Activated CD8-positive, alpha-beta memory T cell treated with anti-CD3 and anti-CD28 coated beads, Interleukin-2, amount 50 U/mL, for 24 hours (primary cell): Measurements from ENCODE around the gene UBE2D2.
"Not testable (repeated sequence)": the region's sequence is repeated elsewhere in the genome, so short reads cannot be mapped to it uniquely, and the experiment has no call there.

ENCODE experiments used
- DNase-seq: peaks from one replicate; pipeline ENCODE4 v3.0.0-alpha.2; 2020; ENCODE audit errors: extremely low read depth

UBE2D2 gene

DNA sequence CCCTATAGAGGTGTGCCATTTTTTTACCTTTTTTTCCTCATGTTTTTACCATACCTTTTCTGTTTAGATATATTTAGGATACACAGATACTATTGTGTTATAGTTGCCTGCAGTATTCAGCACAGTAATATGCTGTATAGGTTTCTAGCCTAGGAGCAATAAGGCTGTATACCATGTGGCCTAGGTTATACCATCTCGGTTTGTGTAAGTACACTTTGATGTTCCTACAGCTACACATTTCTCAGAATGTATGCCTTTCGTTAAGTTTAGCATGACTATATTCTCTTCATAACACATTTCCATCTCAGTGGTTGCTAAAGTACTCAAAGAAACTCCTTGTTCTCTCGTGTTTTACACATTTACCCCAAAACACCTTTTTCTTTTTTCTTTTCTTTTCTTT is 23.0 kb downstream of the UBE2D2 start:
- no peak for DNase-seq

GRCh38 chr5:139588116-139588515 is 27.0 kb downstream of the UBE2D2 start:
- not testable (repeated sequence) for DNase-seq

- no peak for DNase-seq
These were observed 27.8 kb downstream of the UBE2D2 start for GRCh38 chr5:139588962-139589361.

DNA sequence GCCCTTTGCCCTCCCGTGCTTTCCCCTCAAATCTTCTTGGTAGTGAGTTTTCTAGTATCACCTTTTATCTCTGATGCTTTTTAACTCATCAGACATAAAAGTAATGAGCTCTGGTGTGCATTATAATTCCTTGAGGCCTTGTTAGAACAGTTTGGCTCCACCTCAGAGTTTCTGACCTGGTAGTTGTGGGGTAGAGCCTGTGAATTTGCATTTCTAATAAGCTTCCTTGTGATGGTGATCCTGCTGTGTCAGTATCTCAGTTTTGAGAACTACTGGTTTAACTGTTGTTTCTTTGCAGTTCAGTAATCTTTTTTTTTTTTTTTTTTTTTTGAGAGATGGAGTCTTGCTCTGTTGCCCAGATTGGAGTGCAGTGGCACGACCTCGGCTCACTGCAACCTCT is 31.1 kb downstream of the UBE2D2 start:
- no peak for DNase-seq

- DNase-seq, result not testable (repeated sequence)
These were observed 31.9 kb downstream of the UBE2D2 start for GRCh38 chr5:139593076-139593475.

DNA sequence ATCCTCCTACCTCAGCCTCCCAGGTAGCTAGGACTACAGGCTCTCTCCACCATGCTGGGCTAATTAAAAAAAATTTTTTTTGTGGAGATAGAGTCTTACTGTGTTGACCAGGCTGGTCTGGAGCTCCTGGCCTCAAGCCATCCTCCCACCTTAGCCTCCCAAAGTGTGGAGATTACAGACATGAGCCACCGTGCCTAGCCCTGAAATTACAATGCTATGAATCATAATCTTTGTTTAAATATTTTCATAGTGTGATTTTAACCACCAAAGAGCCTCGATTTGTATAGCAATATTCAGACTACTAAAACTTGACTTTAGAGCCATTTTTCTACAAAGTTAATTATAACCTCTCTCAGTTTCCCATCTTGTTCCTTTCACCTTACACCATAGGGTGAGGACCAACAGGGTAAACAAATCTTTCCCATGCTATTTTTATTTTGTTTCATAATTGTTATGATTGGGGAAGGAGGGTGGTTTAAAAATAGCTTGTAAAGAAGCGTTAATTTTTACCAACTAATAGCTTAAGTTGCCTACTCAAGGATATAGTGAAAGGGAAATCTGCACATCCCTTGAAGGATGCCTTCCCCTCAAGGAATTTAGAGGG is 32.7 kb downstream of the UBE2D2 start:
- DNase-seq, result no peak

DNA sequence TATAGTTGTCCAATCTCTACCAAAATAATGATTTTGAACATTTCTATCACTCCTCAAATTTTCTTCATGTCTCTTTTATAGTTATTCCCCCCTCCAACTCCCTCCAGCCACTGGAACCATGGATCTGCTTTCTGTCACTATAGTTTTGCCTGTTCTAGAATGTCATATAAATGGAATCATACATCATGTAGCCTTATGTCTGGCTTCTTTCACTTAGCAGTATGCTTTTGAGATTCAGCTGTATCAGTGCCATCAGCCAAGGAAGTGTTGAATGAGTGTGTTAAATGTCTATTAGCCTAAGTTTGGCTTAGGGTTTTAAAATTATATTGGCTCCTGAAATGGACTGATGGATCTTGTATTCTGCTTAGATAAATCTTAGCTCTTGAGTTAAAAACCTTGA is 36.0 kb downstream of the UBE2D2 start:
- no peak for DNase-seq

DNA sequence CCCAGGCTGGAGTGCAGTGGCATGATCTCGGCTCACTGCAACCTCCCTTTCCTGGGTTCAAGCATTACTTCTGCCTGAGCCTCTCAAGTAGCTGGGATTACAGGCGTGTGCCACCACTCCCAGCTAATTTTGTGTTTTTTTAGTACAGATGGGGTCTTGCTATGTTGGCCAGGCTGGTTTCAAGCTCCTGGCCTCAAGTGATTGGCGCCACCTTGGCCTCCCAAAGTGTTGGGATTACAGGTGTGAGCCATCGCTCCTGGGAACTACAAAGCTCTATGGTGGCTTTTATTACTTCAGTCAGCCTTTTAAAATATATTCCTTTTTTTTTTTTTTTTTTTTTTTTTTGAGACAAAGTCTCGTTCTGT is 37.4 kb downstream of the UBE2D2 start:
- DNase-seq, result not testable (repeated sequence)

DNA sequence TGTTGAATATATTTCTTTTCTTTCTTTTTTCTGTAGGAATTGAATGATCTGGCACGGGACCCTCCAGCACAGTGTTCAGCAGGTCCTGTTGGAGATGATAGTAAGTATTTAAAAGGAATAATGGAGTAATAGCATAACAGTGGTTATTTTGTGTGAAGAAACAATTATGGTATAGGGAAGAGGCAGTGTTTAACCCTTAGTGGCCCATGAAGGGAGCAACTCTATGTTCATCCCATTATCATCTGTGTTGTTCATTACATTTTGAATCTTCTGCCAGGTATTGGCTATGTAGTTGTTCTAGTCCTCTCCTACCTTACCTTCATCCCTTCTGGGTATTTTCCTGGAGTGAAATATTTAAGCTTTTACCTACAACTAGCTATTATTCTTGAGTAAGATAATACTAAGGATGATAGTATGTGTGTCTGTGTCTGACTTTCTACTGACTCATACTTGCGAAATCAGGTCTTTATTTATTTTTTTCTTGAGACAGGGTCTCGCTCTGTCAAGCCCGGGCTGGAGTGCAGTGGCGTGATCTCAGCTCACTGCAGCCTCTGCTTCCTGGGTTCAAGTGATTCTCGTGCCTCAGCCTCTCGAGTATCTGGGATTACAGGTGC is 39.3 kb downstream of the UBE2D2 start:
- DNase-seq, result no peak

GRCh38 chr5:139601429-139601828 is 40.3 kb downstream of the UBE2D2 start:
- DNase-seq, result no peak

DNA sequence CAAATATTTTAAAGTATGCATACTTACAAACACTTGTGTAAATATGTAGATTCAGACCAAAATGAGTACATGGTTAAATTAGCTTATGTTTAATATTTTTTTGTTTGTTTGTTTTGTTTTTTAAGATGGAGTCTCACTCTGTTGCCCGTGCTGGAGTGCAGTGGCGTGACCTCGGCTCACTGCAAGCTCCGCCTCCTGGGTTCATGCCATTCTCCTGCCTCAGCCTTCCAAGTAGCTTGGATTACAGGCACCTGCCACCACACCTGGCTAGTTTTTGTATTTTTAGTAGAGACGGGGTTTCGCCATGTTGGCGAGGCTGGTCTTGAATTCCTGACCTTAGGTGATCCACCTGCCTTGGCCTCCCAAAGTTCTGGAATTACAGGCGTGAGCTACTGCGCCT is 40.8 kb downstream of the UBE2D2 start:
- not testable (repeated sequence) for DNase-seq

DNA sequence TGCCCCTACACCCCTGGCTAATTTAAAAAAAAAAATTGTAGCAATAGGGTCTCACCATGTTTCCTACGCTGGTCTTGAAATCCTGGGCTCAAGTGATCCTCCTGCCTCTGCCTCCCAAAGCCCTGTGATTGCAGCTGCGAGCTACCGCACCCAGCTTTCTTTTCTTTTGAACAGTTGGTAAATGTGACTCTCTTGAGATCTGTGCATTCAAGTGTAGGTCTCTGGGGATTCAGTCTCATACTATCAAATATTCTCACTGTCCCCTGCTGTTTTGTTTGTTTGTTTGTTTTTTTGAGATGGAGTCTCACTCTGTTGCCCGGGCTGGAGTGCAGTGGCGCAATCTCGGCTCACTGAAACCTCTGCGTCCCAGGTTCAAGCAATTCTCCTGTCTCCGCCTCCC is 44.7 kb downstream of the UBE2D2 start:
- no peak for DNase-seq

DNA sequence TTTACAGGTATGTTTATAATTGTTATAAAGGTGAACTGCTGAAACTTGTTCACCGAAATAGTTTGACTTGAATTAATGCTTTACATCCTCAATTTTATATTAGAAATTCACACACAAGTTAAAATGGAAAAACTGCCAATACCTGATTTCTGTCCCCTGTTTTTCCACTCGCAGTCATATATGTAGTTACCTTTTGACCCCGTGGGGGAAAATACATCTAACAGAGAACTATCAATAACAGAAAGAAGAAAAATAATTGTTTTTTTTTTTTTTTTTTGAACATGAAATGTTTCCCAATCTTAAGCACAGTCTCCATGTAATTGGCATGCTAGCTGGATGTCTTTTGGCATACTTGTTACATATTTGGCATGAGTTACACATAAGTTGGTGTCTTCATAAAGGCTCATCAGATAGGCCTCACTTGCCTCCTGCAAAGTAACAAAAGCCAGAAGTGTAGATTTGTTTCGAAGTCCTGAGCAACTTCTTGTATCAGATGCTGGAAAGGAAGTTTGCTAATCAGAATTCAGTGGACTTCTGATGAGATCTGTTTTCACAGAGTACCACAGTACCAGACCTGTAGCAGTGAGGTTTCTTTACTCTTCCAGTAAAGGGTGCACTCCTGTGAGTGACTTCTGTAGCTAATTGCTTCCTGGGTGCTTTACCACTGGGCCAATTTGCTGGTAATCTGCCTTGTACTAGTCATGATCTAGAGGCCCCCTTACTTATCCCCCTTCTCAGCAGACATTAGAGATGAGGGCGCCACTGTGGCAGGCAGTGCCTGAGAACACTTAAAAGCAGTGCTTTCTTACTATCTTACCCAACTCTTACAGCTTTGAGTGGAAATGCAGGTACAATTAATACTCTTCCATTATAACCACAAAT is 50.8 kb downstream of the UBE2D2 start:
- no peak for DNase-seq

GRCh38 chr5:139619861-139620260 is 58.7 kb downstream of the UBE2D2 start:
- DNase-seq, result no peak

GRCh38 chr5:139625398-139625797 is 64.3 kb downstream of the UBE2D2 start:
- not testable (repeated sequence) for DNase-seq

DNA sequence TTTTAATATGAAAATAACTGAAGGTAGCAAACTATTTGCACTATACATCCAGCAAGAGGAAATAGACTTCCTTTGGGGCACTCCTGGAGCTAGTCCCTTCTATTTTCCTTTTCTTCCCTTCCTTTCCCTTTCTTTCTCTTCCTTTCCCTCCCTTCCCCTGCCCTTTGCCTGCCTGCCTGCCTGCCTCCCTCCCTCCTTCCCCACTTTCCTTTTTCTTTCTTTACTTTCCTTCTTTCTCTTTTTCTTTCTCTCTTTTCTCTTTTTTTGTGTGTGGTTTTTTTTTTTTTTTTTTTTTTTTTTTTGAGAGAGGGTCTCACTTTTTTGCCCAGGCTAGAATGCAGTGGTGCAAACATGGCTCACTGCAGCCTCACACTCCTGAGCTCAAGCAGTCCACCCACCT is 69.7 kb downstream of the UBE2D2 start:
- DNase-seq, result no peak

DNA sequence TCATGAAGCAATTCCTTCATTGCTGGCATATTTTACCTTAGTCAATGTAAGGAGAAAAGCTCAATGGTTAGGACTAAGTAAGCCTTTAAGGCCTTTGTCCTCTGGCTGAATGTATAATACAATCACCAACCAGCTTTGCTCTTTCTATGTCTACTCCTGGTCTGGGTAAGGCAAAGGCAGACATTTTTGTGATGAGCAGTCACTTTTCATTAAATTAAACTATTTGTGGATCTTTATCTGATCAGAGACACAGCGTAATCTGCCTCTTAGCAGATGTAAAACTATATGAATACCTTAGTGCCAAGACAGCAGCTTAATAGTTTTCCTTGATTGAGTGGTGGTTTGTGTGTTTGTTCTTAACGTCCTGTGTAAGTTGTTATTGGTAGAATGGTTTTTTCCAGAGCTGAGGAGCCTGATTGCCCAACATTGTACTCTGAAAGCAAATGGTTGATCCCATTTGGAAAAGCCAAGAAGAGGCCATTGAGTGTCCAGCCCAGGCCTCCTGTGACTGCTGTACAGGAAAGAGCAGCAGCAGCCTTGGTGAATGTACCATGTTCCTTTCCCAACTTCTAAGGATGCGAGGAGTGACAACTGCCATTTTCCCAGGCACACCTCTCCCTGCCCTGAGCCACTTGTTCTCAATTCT is 70.5 kb downstream of the UBE2D2 start:
- no peak for DNase-seq

GRCh38 chr5:139633295-139634027 is 72.3 kb downstream of the UBE2D2 start:
- DNase-seq, result no peak

DNA sequence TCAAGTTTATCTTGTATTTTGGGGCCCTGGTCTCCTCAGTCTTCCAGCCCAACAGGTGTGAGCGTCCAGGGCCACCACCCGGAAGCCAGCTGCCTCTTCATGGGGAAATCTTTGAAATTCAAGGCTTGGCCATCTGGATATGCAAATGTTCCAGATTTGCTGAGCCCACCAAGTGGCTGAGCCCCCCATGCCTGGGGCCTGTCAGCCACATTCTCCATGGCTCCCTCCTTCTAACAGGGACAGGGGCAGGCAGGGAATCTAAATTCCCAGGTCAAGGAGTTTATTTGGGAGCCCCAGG is 72.8 kb downstream of the UBE2D2 start:
- DNase-seq, result no peak

DNA sequence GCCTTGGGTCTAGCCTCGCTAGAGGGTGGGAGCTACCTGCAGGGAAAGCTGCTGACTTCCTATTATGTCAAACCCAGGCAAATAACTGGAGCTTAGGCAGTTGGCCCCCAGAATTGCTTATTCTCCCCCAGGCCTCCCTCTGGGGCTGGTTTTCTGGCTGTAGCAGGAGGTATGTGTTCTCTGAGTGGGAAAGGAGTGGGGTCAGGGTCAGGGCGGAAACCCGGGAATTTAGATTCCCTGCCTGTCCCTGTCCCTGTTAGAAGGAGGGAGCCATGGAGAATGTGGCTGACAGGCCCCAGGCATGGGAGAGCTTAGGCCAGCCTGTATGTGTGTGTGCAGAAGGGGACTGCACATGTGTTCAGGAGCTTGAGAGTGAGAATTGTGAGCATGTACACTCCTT is 73.4 kb downstream of the UBE2D2 start:
- DNase-seq, result no peak

GRCh38 chr5:139635191-139635590 is 74.1 kb downstream of the UBE2D2 start:
- DNase-seq, result no peak

DNA sequence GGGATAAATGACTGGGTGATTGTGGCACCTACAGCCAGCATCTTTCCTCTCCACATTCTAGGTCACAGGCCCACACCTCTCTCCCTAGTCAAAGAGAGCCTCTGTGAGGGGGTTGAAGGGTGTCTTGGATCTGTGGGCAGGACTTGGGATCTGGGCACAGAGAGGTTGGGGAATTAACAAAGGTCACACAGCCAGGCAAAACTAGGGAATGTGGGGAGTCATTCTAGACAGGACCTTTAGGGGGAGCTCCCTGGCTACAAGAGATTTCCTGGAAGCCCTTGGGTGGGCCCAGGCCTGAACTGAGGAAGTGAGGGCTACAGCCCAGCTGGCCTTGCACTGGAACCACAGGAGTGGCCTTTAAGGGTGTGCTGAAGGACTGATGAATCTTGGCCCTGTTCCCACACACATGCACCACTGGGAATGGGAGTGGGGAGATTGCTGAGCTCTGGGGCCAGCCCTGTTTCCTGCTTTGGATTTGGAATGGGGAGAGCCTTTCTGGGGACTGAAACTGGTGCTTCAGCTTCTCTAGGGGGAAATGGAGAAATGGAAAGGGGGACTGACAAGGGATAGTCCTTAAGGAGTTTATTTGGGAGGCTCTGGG is 74.6 kb downstream of the UBE2D2 start:
- no peak for DNase-seq
